22Rv1 (cell line): ENCODE results near the gene DCLK1.

Experiments used
- ZFX ChIP-seq: fragments of 450-650 bp; IDR thresholded peaks from 2 replicates; pipeline ENCODE4 v1.6.1; 2017; ENCODE audit warnings: antibody characterized with exemption, borderline replicate concordance
- TF ChIP-seq, protein P1 (sequence below): fragments of 450-650 bp; IDR thresholded peaks from 2 replicates; pipeline ENCODE4 v1.5.1; 2017; ENCODE audit warnings: mild to moderate bottlenecking

DNA sequence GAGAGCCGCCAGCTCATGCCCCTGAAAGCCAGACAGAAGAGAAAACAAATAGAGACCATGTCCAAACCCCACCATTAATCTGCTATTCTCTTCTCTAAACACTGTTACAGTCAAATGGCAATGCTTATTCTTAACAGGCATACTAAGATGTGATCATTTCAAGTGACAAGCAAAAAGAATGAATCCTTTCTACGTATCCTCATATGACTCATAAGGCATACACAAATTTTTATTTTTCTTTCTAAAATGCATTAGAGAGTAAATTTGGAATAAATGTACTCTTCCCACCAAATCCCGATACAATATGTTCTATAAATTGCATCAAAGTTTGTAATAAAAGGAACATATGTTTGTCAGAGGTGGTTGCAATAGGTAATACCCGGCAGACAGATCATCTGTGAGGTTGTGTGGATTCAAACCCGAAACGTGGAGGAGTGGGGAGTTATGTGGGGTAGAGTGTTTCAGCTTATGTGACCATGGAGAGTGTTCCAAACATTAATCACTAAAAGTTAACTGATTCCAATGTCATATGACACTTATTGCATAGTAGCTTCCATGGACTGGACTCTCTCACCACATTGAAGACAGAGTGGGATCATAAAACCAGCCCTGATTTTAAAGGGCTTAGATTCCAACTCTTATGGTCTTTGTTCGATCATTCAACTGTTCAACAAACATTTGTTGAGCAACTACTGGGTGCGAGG is 213.1 kb downstream of the DCLK1 start:
- TF ChIP-seq, protein P1, sequence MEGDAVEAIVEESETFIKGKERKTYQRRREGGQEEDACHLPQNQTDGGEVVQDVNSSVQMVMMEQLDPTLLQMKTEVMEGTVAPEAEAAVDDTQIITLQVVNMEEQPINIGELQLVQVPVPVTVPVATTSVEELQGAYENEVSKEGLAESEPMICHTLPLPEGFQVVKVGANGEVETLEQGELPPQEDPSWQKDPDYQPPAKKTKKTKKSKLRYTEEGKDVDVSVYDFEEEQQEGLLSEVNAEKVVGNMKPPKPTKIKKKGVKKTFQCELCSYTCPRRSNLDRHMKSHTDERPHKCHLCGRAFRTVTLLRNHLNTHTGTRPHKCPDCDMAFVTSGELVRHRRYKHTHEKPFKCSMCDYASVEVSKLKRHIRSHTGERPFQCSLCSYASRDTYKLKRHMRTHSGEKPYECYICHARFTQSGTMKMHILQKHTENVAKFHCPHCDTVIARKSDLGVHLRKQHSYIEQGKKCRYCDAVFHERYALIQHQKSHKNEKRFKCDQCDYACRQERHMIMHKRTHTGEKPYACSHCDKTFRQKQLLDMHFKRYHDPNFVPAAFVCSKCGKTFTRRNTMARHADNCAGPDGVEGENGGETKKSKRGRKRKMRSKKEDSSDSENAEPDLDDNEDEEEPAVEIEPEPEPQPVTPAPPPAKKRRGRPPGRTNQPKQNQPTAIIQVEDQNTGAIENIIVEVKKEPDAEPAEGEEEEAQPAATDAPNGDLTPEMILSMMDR, result no peak
- TF ChIP-seq ZFX, result no peak
